Activated CD4-positive, alpha-beta T cell treated with anti-CD3 and anti-CD28 coated beads for 36 hours (primary cell): ENCODE measurements around the gene OSBPL5. TPM values are rescaled to one million over a fixed set of nuclear protein-coding genes. Genes with fewer than 3 reads are reported as not detected.

Experiments used
- ATAC-seq: fragments of 200-7000 bp; cut with Tn5 transposase; one replicate; pipeline ENCODE4 v1.10.0; 2021; ENCODE audit warnings: mild to moderate bottlenecking, moderate library complexity
- CTCF ChIA-PET: fragments of 350-600 bp; sonication (Branson Sonifier 250); formaldehyde crosslinking; loops from one replicate; lab custom pipeline; 2021; ENCODE audit warnings: antibody characterized with exemption; lab: Charles Lee
- POLR2A ChIA-PET: fragments of 350-600 bp; sonication (Branson Sonifier 250); formaldehyde crosslinking; loops from one replicate; lab custom pipeline; 2021; ENCODE audit warnings: antibody characterized with exemption, inconsistent platforms; lab: Charles Lee
- DNase-seq: peaks from one replicate; pipeline ENCODE4 v3.0.0-alpha.2; 2020
- H3K27ac Mint-ChIP-seq: one replicate; pipeline ENCODE4 v1.8.0; 2021; ENCODE audit warnings: mixed read lengths
- H3K27me3 Mint-ChIP-seq: one replicate; pipeline ENCODE4 v1.8.0; 2021; ENCODE audit warnings: mixed read lengths
- H3K36me3 Mint-ChIP-seq: one replicate; pipeline ENCODE4 v1.8.0; 2021; ENCODE audit warnings: low read depth, mixed read lengths
- H3K4me1 Mint-ChIP-seq: one replicate; pipeline ENCODE4 v1.8.0; 2021; ENCODE audit warnings: mixed read lengths
- H3K4me3 Mint-ChIP-seq: one replicate; pipeline ENCODE4 v1.8.0; 2021; ENCODE audit warnings: mild to moderate bottlenecking, moderate library complexity, mixed read lengths
- H3K9me3 Mint-ChIP-seq: one replicate; pipeline ENCODE4 v1.8.0; 2021; ENCODE audit warnings: low read depth, mixed read lengths
- intact Hi-C, 2 experiments: fragments of 100-400 bp; cut with DNase I in 1 of 2; cut with micrococcal nuclease in 1 of 2; formaldehyde crosslinking; loops; one replicate each; pipeline versions ENCODE4 v1.14.2 to v1.15.1; 2022 to 2024; cut with DNase I, micrococcal nuclease
- total RNA-seq, 2 experiments: library from RNA; stranded (reverse); gene quantifications; one replicate each; pipeline ENCODE4 v1.2.3, GENCODE V29; 2021

Gene OSBPL5
- total RNA-seq, 2 experiments from 2014 or later, result 5.8 to 7.1 TPM

DNA sequence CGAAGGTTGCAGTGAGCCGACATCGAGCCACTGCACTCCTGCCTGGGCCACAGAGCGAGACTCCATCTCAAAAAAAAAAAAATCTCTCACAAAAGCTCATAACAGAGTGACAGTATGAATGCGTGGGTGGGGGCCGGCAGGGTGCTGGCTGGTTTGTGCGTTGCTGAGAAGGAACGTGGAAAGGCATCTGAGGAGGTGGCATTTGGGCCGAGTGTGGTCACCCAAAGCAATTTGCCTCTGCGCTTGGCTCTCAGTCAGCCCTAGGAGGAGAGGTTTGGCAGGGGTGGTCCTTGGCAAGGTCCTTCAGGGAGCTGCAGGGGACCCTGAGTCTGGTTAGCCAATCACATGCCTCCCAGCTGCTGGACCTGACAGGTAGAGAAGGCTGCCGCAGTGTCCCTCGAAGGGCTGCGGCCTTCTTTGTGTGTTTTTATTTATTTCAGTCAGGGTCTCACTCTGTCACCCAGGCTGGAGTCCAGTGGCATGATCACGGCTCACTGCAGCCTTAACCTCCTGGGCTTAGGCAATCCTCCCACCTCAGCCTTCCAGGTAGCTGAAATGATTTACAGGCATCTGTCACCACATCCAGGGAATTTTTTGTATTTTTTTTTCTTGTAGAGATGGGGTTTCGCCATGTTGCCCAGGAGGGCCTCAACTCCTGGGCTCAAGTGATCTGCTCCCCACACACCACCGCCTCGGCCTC is 23.5 kb upstream of the OSBPL5 start:
- intact Hi-C loops, result no loop called here
- H3K9me3 Mint-ChIP-seq, result no peaks in the 10 kb centered on the region
- ATAC-seq, result no peak
- no peaks in the 10 kb centered on the region for H3K4me1 Mint-ChIP-seq
- H3K36me3 Mint-ChIP-seq, result no peaks in the 10 kb centered on the region
- CTCF ChIA-PET, result no interaction called here
- no peaks in the 10 kb centered on the region for H3K27me3 Mint-ChIP-seq
- no peak overlapping the region for H3K27ac Mint-ChIP-seq
- POLR2A ChIA-PET, result no interaction called here
- no peak for DNase-seq
- H3K4me3 Mint-ChIP-seq, result no peak overlapping the region

- no peaks in the 10 kb centered on the region for H3K9me3 Mint-ChIP-seq
- H3K27me3 Mint-ChIP-seq, result no peaks in the 10 kb centered on the region
- H3K4me1 Mint-ChIP-seq, result no peaks in the 10 kb centered on the region
- no peak overlapping the region for H3K27ac Mint-ChIP-seq
- no peaks in the 10 kb centered on the region for H3K36me3 Mint-ChIP-seq
- ATAC-seq (no peak), DNase-seq (no peak)
- intact Hi-C loops, result no loop called here
- CTCF ChIA-PET, result no interaction called here
- POLR2A ChIA-PET, result no interaction called here
- H3K4me3 Mint-ChIP-seq, result no peak overlapping the region
These were observed 21.2 kb upstream of the OSBPL5 start for GRCh38 chr11:3186166-3186953.

GRCh38 chr11:3184732-3185347 is 19.7 kb upstream of the OSBPL5 start:
- H3K27me3 Mint-ChIP-seq, result no peaks in the 10 kb centered on the region
- H3K9me3 Mint-ChIP-seq, result no peaks in the 10 kb centered on the region
- no peak overlapping the region for H3K27ac Mint-ChIP-seq
- ATAC-seq, result no peak
- POLR2A ChIA-PET, result no interaction called here
- CTCF ChIA-PET, result interaction anchor here (0.9 kb wide), 1 partner anchor 15 kb away, joined by 3 read pairs; no protein-coding TSS in a partner anchor
- no peak for DNase-seq
- H3K4me1 Mint-ChIP-seq, result no peaks in the 10 kb centered on the region
- intact Hi-C loops, result no loop called here
- H3K36me3 Mint-ChIP-seq, result no peaks in the 10 kb centered on the region
- H3K4me3 Mint-ChIP-seq, result no peak overlapping the region

DNA sequence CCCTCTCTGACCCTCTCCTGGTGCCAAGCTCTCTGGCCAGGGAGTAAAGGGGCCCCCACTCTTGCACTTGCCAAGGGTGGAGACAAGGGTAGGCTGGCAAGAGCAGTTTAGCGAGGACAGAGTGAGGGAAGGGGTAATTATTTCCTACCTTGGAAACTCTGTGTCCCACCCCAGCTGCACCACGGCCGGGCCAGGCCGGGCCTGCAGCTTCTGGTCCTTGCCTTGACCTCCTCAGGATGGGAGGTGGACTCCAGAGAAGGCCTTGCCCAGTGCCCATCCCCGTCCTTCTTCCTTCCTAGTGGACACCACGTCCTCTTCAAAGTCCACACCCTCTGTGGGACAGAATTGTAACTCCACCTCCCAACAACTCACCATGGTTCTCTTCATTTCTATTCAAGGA is 18.4 kb upstream of the OSBPL5 start:
- H3K27ac Mint-ChIP-seq, result no peak overlapping the region
- no peaks in the 10 kb centered on the region for H3K9me3 Mint-ChIP-seq
- DNase-seq (no peak), ATAC-seq (no peak)
- intact Hi-C loops, result no loop called here
- CTCF ChIA-PET, result no interaction called here
- POLR2A ChIA-PET, result no interaction called here
- H3K4me1 Mint-ChIP-seq, result no peaks in the 10 kb centered on the region
- H3K36me3 Mint-ChIP-seq, result no peaks in the 10 kb centered on the region
- H3K27me3 Mint-ChIP-seq, result no peaks in the 10 kb centered on the region
- H3K4me3 Mint-ChIP-seq, result no peak overlapping the region

DNA sequence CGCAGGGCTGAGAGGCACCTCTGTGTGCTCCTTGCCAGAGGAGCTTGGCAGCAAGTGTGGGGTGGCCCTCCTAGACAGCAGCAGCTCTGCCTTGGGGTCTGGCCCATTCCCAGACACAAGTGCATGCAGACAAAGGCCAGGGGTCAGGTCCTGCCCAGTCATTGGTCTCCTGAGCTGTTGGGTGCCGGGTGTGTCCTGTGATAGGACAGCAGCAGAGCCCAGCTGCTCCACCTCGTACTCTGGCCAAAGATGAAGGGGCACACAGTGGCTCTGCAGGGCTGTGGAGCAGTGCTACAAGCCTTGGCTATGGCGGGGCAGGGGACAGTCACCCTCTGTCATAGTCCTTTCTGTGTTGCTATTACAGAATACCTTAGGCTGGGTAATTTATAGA is 17.3 kb upstream of the OSBPL5 start:
- H3K9me3 Mint-ChIP-seq, result no peaks in the 10 kb centered on the region
- no peaks in the 10 kb centered on the region for H3K4me1 Mint-ChIP-seq
- ChIA-PET CTCF (no interaction called here), POLR2A (no interaction called here)
- intact Hi-C loops, result no loop called here
- ATAC-seq, result no peak
- no peak overlapping the region for H3K4me3 Mint-ChIP-seq
- H3K27me3 Mint-ChIP-seq, result no peaks in the 10 kb centered on the region
- no peak for DNase-seq
- no peak overlapping the region for H3K27ac Mint-ChIP-seq
- no peaks in the 10 kb centered on the region for H3K36me3 Mint-ChIP-seq

DNA sequence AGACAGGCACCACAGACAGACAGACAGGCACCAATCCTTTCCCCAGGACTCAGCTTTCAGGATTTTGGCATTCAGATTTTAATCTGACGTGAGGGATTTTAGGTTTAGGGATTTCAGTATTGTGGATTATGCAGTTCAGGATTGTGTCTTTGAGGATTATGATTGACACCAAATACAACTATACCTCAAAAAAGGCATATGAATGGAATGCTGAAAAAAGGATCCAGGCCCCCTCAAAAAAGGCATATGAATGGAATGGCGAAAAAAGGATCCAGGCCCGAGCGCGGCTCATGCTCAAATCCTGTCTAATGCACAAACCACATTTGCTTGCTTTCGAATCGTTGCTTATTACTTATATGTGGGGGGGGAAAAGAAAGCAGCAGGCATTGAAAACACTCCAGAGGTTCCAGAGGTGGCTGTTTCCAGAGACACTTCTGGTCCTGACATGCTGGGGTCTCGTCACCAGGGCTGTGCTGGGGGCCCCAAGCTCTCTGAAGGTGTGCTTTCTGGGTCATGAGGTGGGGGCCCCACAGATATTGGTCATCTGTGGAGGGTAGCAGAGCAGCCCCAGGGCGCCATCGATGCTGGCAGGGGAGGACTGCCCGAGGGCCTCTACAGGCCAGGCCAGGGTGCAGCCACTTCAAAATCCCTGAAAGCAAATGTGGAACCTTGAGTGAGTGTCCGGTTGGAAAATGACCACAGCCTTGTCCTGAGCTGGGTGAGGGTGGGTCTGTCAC is 16.8 kb upstream of the OSBPL5 start:
- ChIA-PET POLR2A (no interaction called here), CTCF (no interaction called here)
- H3K4me3 Mint-ChIP-seq, result no peak overlapping the region
- no peaks in the 10 kb centered on the region for H3K27me3 Mint-ChIP-seq
- H3K27ac Mint-ChIP-seq, result no peak overlapping the region
- no peaks in the 10 kb centered on the region for H3K4me1 Mint-ChIP-seq
- DNase-seq, result no peak
- H3K36me3 Mint-ChIP-seq, result no peaks in the 10 kb centered on the region
- no peak for ATAC-seq
- no peaks in the 10 kb centered on the region for H3K9me3 Mint-ChIP-seq
- intact Hi-C loops, result no loop called here

DNA sequence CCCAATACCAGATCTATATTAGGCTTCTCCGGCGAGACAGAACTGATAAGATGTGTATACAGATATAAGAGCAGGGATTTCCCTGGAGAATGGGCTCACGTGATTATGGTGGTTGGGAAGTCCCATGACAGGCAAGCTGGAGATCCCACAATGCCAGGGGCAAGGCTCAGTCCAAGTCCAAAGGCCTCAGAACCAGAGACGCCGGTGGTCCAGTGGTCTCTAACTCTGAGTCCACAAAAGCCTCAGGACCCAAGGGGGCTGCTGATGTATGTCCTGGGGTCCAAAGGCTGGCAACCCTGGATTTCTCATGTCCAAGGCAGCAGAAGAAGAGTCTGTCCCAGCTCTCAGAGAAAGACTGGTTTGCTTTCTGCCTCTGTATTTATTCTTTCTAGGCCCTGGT is 15.8 kb upstream of the OSBPL5 start:
- Mint-ChIP-seq H3K27me3 (no peaks in the 10 kb centered on the region), H3K4me1 (no peaks in the 10 kb centered on the region), H3K9me3 (peaks cover 4% of the 10 kb centered on the region), H3K36me3 (no peaks in the 10 kb centered on the region), H3K4me3 (no peak overlapping the region), H3K27ac (no peak overlapping the region)
- intact Hi-C loops, result no loop called here
- CTCF ChIA-PET, result no interaction called here
- no peak for DNase-seq
- ATAC-seq, result no peak
- POLR2A ChIA-PET, result no interaction called here

DNA sequence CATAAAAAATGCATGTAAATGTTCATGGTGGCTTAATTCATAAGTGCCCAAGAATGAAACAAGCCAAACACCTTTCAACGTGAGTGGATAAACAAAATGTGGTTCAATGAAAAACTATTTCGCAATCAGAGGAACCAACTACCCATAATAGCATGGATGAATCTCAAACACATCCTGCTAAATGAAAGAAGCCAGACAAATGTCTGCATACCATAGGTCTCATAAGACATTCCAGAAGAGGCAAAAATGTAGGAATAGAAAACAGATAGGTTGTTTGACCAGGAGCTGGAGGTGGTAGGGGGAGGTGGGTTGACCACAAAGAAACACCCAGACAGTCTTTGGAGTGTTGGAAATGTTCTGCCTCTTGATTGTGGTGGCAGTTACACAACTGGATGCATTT is 13.2 kb upstream of the OSBPL5 start:
- peaks cover 2% of the 10 kb centered on the region for H3K27me3 Mint-ChIP-seq
- CTCF ChIA-PET, result interaction anchor here (0.6 kb wide), 1 partner anchor 66 kb away, joined by 4 read pairs; no protein-coding TSS in a partner anchor
- DNase-seq (no peak), ATAC-seq (no peak)
- POLR2A ChIA-PET, result no interaction called here
- H3K27ac Mint-ChIP-seq, result no peak overlapping the region
- H3K4me1 Mint-ChIP-seq, result no peaks in the 10 kb centered on the region
- intact Hi-C loops, result no loop called here
- no peak overlapping the region for H3K4me3 Mint-ChIP-seq
- peaks cover 7% of the 10 kb centered on the region for H3K9me3 Mint-ChIP-seq
- no peaks in the 10 kb centered on the region for H3K36me3 Mint-ChIP-seq

DNA sequence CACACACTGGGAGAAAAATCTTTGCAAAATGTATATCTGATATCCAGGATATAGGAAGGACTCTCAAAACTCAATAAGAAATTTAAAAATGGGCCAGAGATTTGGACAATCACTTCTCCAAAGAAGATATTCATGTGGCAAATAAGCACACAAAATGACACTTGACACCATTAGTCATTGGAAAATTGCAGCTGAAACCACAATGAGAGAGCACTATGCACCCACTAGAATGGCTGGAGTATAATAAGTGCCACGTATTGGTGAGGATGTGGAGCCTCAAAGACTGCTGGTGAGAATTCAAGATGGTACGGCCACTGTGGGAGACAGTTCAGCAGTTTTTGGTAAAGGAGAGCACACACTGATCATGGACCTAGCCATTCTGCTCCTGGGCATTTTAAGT is 12.8 kb upstream of the OSBPL5 start:
- Mint-ChIP-seq H3K9me3 (peaks cover 7% of the 10 kb centered on the region), H3K4me3 (no peak overlapping the region)
- ATAC-seq, result no peak

GRCh38 chr11:3176487-3176886 is 11.4 kb upstream of the OSBPL5 start:
- ChIA-PET POLR2A (no interaction called here), CTCF (no interaction called here)
- intact Hi-C loops, result no loop called here
- H3K27ac Mint-ChIP-seq, result no peak overlapping the region
- no peak for ATAC-seq
- H3K4me1 Mint-ChIP-seq, result peaks cover 5% of the 10 kb centered on the region
- no peak for DNase-seq
- H3K36me3 Mint-ChIP-seq, result no peaks in the 10 kb centered on the region
- peaks cover 7% of the 10 kb centered on the region for H3K9me3 Mint-ChIP-seq
- peaks cover 6% of the 10 kb centered on the region for H3K27me3 Mint-ChIP-seq
- no peak overlapping the region for H3K4me3 Mint-ChIP-seq

More for the DNA sequence above, 12.8 kb upstream of the OSBPL5 start:
- H3K27ac Mint-ChIP-seq, result no peak overlapping the region
- H3K4me1 Mint-ChIP-seq, result no peaks in the 10 kb centered on the region
- CTCF ChIA-PET, result no interaction called here
- POLR2A ChIA-PET, result no interaction called here
- no peak for DNase-seq
- H3K36me3 Mint-ChIP-seq, result no peaks in the 10 kb centered on the region
- intact Hi-C loops, result no loop called here
- peaks cover 2% of the 10 kb centered on the region for H3K27me3 Mint-ChIP-seq

- no peak for ATAC-seq
- Mint-ChIP-seq H3K4me1 (peaks cover 8% of the 10 kb centered on the region), H3K9me3 (peaks cover 7% of the 10 kb centered on the region), H3K4me3 (no peak overlapping the region), H3K27me3 (peaks cover 7% of the 10 kb centered on the region), H3K27ac (no peak overlapping the region), H3K36me3 (no peaks in the 10 kb centered on the region)
- no peak for DNase-seq
- ChIA-PET CTCF (no interaction called here), POLR2A (no interaction called here)
- intact Hi-C loops, result no loop called here
These were observed 10.1 kb upstream of the OSBPL5 start for GRCh38 chr11:3175194-3175593.
